SK-N-MC (cell line): ENCODE data around the gene LRRC75A.

Source experiments
- EZH2 ChIP-seq: fragments of 200-600 bp; sonication (generic); IDR thresholded peaks from one replicate; pipeline ENCODE4 v1.6.1; 2017; ENCODE audit warnings: antibody characterized with exemption
- POLR2AphosphoS5 ChIP-seq: IDR thresholded peaks from 2 replicates; pipeline ENCODE4 v1.6.1; 2012; ENCODE audit warnings: mild to moderate bottlenecking, low read depth, low read length, borderline replicate concordance

GRCh38 chr17:16537130-16537458, 45.1 kb upstream of the LRRC75A start:
- TF ChIP-seq EZH2, result no peak
- TF ChIP-seq POLR2AphosphoS5, result no peak
